Measurements from ENCODE around the gene FBXL15.

GRCh38 chr10:102416695-102417094 lies 3.9 kb upstream of the FBXL15 start:
- TF ChIP-seq POLR2A (IDR thresholded peaks at IDR 0.05) = no peak
- TF ChIP-seq, protein P1, sequence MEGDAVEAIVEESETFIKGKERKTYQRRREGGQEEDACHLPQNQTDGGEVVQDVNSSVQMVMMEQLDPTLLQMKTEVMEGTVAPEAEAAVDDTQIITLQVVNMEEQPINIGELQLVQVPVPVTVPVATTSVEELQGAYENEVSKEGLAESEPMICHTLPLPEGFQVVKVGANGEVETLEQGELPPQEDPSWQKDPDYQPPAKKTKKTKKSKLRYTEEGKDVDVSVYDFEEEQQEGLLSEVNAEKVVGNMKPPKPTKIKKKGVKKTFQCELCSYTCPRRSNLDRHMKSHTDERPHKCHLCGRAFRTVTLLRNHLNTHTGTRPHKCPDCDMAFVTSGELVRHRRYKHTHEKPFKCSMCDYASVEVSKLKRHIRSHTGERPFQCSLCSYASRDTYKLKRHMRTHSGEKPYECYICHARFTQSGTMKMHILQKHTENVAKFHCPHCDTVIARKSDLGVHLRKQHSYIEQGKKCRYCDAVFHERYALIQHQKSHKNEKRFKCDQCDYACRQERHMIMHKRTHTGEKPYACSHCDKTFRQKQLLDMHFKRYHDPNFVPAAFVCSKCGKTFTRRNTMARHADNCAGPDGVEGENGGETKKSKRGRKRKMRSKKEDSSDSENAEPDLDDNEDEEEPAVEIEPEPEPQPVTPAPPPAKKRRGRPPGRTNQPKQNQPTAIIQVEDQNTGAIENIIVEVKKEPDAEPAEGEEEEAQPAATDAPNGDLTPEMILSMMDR (IDR thresholded peaks at IDR 0.05 in 4 of 5, conservative IDR thresholded peaks at IDR 0.05 in 1 of 5) = no peak
